GM12892 (cell line): ENCODE results near the gene AMZ1.

ENCODE experiments used
- POLR2A ChIP-seq: IDR thresholded peaks from 2 replicates; pipeline ENCODE4 v1.6.1; 2011; ENCODE audit warnings: low read depth, low read length, control low read depth
- POLR2AphosphoS5 ChIP-seq: IDR thresholded peaks from 2 replicates; pipeline ENCODE4 v1.6.1; 2011; ENCODE audit warnings: low read depth, low read length, control low read depth
- TAF1 ChIP-seq: IDR thresholded peaks from 2 replicates; pipeline ENCODE4 v1.6.1; 2011; ENCODE audit warnings: low read depth, mild to moderate bottlenecking, control low read depth, low read length, borderline replicate concordance

GRCh38 chr7:2713370-2713769 is 25.4 kb downstream of the AMZ1 start:
- TF ChIP-seq POLR2AphosphoS5 (no peak), POLR2A (no peak), TAF1 (no peak)
